Prostate gland (tissue), 2 donors: ENCODE measurements around the gene ICA1.

Source experiments
- POLR2A ChIP-seq: fragments of 450-650 bp; IDR thresholded peaks from one replicate; pipeline ENCODE4 v1.6.1; 2016; ENCODE audit warnings: antibody characterized with exemption, mild to moderate bottlenecking
- POLR2AphosphoS5 ChIP-seq: sonication (generic); formaldehyde crosslinking; IDR thresholded peaks from one replicate; pipeline ENCODE4 v1.6.1; 2017; ENCODE audit warnings: antibody characterized with exemption
- TF ChIP-seq, protein P1 (sequence below), 4 experiments: fragments of 200-600 bp in 2 of 4; fragments of 450-650 bp in 2 of 4; sonication (generic) in 2 of 4; IDR thresholded peaks; 1 replicate in 3 of 4; 2 replicates in 1 of 4; pipeline ENCODE4 v1.5.1; 2016 to 2019; ENCODE audit warnings: antibody characterized with exemption in 4 of 4, mild to moderate bottlenecking in 2 of 4, moderate library complexity in 2 of 4

DNA sequence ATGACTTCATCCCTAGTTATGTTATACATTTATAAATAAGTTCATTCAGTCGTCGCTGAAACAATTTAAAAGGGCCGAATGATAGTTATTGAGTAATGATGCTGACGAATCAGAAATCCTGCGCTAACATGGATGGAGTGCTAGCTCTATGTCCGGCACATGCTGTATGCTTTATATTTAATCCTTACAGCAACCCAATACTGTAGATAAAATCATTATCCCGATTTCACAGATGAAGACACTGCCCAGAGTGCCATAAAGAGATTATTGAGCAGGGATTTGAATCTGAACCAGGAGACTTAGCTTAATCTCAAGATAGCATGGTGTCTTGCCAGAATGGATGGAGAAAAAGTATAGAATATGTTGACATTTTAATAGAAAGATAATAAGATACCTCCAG is 1.1 kb upstream of the ICA1 start:
- TF ChIP-seq, protein P1, sequence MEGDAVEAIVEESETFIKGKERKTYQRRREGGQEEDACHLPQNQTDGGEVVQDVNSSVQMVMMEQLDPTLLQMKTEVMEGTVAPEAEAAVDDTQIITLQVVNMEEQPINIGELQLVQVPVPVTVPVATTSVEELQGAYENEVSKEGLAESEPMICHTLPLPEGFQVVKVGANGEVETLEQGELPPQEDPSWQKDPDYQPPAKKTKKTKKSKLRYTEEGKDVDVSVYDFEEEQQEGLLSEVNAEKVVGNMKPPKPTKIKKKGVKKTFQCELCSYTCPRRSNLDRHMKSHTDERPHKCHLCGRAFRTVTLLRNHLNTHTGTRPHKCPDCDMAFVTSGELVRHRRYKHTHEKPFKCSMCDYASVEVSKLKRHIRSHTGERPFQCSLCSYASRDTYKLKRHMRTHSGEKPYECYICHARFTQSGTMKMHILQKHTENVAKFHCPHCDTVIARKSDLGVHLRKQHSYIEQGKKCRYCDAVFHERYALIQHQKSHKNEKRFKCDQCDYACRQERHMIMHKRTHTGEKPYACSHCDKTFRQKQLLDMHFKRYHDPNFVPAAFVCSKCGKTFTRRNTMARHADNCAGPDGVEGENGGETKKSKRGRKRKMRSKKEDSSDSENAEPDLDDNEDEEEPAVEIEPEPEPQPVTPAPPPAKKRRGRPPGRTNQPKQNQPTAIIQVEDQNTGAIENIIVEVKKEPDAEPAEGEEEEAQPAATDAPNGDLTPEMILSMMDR (IDR thresholded peaks at IDR 0.05) = no peak
- TF ChIP-seq POLR2A = no peak
- TF ChIP-seq POLR2AphosphoS5 = no peak
